Endodermal cell (in vitro differentiated cells): Measurements from ENCODE around the gene MLYCD. TPM values are rescaled to one million over a fixed set of nuclear protein-coding genes. Genes with fewer than 3 reads are reported as not detected.

Experiments used
- DNase-seq: peaks from one replicate; pipeline ENCODE4 v3.0.0-alpha.2; 2017
- H3K27ac ChIP-seq: 2 replicates; pipeline ENCODE4 v1.5.1; 2013; ENCODE audit warnings: mild to moderate bottlenecking, low read depth, low read length, moderate library complexity
- H3K27me3 ChIP-seq: 2 replicates; pipeline ENCODE4 v1.6.1; 2013; ENCODE audit warnings: mild to moderate bottlenecking, low read length, moderate library complexity; ENCODE audit not compliant: insufficient read depth, control insufficient read depth, poor library complexity, severe bottlenecking
- H3K36me3 ChIP-seq: 2 replicates; pipeline ENCODE4 v1.7.0; 2013; ENCODE audit warnings: mild to moderate bottlenecking, low read length, moderate library complexity; ENCODE audit not compliant: control insufficient read depth, insufficient read depth
- H3K4me1 ChIP-seq: one replicate; pipeline ENCODE4 v1.7.0; 2013; ENCODE audit warnings: low read length; ENCODE audit not compliant: control insufficient read depth, insufficient read depth
- H3K4me3 ChIP-seq: 2 replicates; pipeline ENCODE4 v1.5.1; 2013; ENCODE audit warnings: mild to moderate bottlenecking, low read length, moderate library complexity
- H3K9ac ChIP-seq: 2 replicates; pipeline ENCODE4 v1.6.1; 2013; ENCODE audit warnings: mild to moderate bottlenecking, low read length, moderate library complexity; ENCODE audit not compliant: poor library complexity, severe bottlenecking; ENCODE audit errors: extremely low read depth
- H3K9me3 ChIP-seq: 2 replicates; pipeline ENCODE4 v1.6.1; 2013; ENCODE audit warnings: mild to moderate bottlenecking, low read length, moderate library complexity; ENCODE audit not compliant: control insufficient read depth
- H3K27ac Mint-ChIP-seq: 2 replicates; pipeline ENCODE4 v1.8.0; 2020; ENCODE audit warnings: mixed read lengths
- H3K27me3 Mint-ChIP-seq: 2 replicates; pipeline ENCODE4 v1.8.0; 2021; ENCODE audit warnings: mild to moderate bottlenecking, mixed read lengths; ENCODE audit not compliant: insufficient read depth
- H3K36me3 Mint-ChIP-seq: 2 replicates; pipeline ENCODE4 v1.8.0; 2020; ENCODE audit warnings: low read depth, mixed read lengths
- H3K4me1 Mint-ChIP-seq: 2 replicates; pipeline ENCODE4 v1.8.0; 2020; ENCODE audit warnings: mixed read lengths
- H3K4me3 Mint-ChIP-seq: 2 replicates; pipeline ENCODE4 v1.8.0; 2020; ENCODE audit warnings: mild to moderate bottlenecking, moderate library complexity, mixed read lengths
- H3K9me3 Mint-ChIP-seq: 2 replicates; pipeline ENCODE4 v1.8.0; 2020; ENCODE audit warnings: mild to moderate bottlenecking, mixed read lengths
- CTCF ChIP-seq: fragments of 200-600 bp; sonication (generic); conservative IDR thresholded peaks from 2 replicates; pipeline ENCODE4 v1.5.0; 2021; ENCODE audit warnings: antibody characterized with exemption, mild to moderate bottlenecking
- WGBS, 2 experiments: methylation state at CpG; one replicate each; pipeline versions ENCODE4 v1.1.5 to v1.1.7; 2013; ENCODE audit warnings: missing lambda C conversion rate in 2 of 2, mixed read lengths in 1 of 2; ENCODE audit not compliant: insufficient coverage in 1 of 2, insufficient read length in 1 of 2; 5-methylcytosine and 5-hydroxymethylcytosine counted together
- total RNA-seq, 2 donors: library from RNA; stranded (reverse); fragmentation: NEBNext Ultra II Directional in 1 of 2; extraction: Animal tissue kit (Norgen Biotek cat#: 25700) in 1 of 2; gene quantifications; 2 replicates in 1 of 2; 3 replicates in 1 of 2; pipeline ENCODE4 v1.2.1, GENCODE V29; 2021

MLYCD gene
- total RNA-seq, 2 donors from 2014 or later = 11.1 to 19.0 TPM

GRCh38 chr16:83854420-83854819, 44.5 kb upstream of the MLYCD start:
- H3K4me3 ChIP-seq = no peak overlapping the region
- Mint-ChIP-seq H3K4me1 (peaks cover 29% of the 10 kb centered on the region), H3K9me3 (no peaks in the 10 kb centered on the region), H3K27me3 (no peaks in the 10 kb centered on the region), H3K36me3 (no peaks in the 10 kb centered on the region), H3K27ac (no peak overlapping the region), H3K4me3 (no peak overlapping the region)
- no peak for TF ChIP-seq CTCF
- H3K9ac ChIP-seq = no peak overlapping the region
- no peaks in the 10 kb centered on the region for H3K36me3 ChIP-seq
- no peaks in the 10 kb centered on the region for H3K27me3 ChIP-seq
- DNase-seq = no peak
- WGBS, 2 experiments = 92 to 98% methylated on average over 7 to 9 of the region's 9 CpGs
- H3K27ac ChIP-seq = no peak overlapping the region
- no peaks in the 10 kb centered on the region for H3K9me3 ChIP-seq
- H3K4me1 ChIP-seq = peaks cover 2% of the 10 kb centered on the region

DNA sequence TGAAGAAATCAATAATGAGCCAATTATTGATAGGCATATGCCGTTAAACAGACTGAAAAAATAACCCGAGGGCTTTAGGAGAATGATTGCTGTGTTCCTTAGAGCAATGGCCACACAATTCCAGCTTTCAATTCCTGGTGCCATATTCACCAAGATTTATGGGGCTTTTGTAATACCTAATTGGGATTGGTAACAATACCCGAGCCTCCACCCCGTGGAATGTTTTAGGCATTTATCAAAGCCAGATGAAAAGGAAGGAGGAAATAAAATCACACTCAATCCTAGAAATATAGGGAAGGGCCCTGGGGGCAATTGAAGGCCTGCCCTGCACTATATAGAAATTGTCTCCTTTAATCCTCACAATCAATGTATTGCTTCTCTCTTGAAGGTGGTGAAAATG, 42.1 kb upstream of the MLYCD start:
- TF ChIP-seq CTCF = no peak
- 95 to 98% methylated on average over 2 to 4 of the region's 4 CpGs for WGBS, 2 experiments
- Mint-ChIP-seq H3K9me3 (no peaks in the 10 kb centered on the region), H3K36me3 (no peaks in the 10 kb centered on the region), H3K4me3 (no peak overlapping the region), H3K4me1 (peaks cover 17% of the 10 kb centered on the region), H3K27ac (no peak overlapping the region), H3K27me3 (no peaks in the 10 kb centered on the region)
- H3K9me3 ChIP-seq = no peaks in the 10 kb centered on the region
- DNase-seq = no peak
- no peaks in the 10 kb centered on the region for H3K27me3 ChIP-seq
- no peaks in the 10 kb centered on the region for H3K36me3 ChIP-seq
- H3K4me3 ChIP-seq = no peak overlapping the region
- no peaks in the 10 kb centered on the region for H3K4me1 ChIP-seq
- H3K27ac ChIP-seq = no peak overlapping the region
- no peak overlapping the region for H3K9ac ChIP-seq

DNA sequence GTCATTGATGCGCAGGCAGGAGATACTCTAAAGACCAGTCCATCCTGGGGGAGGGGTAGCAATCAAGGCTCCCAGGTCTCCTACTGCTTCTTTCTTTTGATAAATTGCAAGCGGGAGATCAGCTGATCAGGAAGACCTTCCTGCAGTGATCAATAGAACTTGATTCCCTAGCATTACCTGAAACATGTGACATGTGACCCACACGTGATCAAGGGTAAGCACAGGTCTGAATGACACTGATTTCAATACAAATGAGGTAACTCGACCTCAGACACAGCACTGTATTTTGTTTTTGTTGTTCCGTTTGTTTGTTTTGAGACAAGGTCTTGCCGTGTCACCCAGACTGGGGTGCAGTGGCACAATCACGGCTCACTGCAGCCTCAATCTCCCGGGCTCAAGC, 39.6 kb upstream of the MLYCD start:
- no peak for TF ChIP-seq CTCF
- peaks cover 10% of the 10 kb centered on the region for H3K4me1 Mint-ChIP-seq
- Histone ChIP-seq H3K9ac (no peak overlapping the region), H3K36me3 (no peaks in the 10 kb centered on the region), H3K4me1 (no peaks in the 10 kb centered on the region), H3K27me3 (no peaks in the 10 kb centered on the region), H3K9me3 (peaks cover 15% of the 10 kb centered on the region), H3K4me3 (no peak overlapping the region), H3K27ac (no peak overlapping the region)
- H3K4me3 Mint-ChIP-seq = no peak overlapping the region
- 85 to 90% methylated on average over 8 of the region's 8 CpGs for WGBS, 2 experiments
- H3K27ac Mint-ChIP-seq = no peak overlapping the region
- H3K9me3 Mint-ChIP-seq = peaks cover 9% of the 10 kb centered on the region
- no peak for DNase-seq
- no peaks in the 10 kb centered on the region for H3K27me3 Mint-ChIP-seq
- no peaks in the 10 kb centered on the region for H3K36me3 Mint-ChIP-seq
